Coronary artery (tissue), 2 donors: ENCODE results near the gene SBNO1.

Source experiments
- DNase-seq: peaks from one replicate; pipeline ENCODE4 v3.0.0-alpha.2; 2017; ENCODE audit warnings: low spot score
- H3K27ac ChIP-seq, 2 donors: fragments of 200-600 bp; sonication (generic); one replicate each; pipeline ENCODE4 v1.5.1; 2016 to 2019
- H3K4me3 ChIP-seq: fragments of 200-600 bp; sonication (generic); 2 replicates; pipeline ENCODE4 v1.5.1; 2016; ENCODE audit warnings: mild to moderate bottlenecking, moderate library complexity
- TF ChIP-seq, protein P1 (sequence below): fragments of 200-600 bp; sonication (generic); IDR thresholded peaks from one replicate; pipeline ENCODE4 v1.5.1; 2019; ENCODE audit warnings: antibody characterized with exemption

The SBNO1 gene

DNA sequence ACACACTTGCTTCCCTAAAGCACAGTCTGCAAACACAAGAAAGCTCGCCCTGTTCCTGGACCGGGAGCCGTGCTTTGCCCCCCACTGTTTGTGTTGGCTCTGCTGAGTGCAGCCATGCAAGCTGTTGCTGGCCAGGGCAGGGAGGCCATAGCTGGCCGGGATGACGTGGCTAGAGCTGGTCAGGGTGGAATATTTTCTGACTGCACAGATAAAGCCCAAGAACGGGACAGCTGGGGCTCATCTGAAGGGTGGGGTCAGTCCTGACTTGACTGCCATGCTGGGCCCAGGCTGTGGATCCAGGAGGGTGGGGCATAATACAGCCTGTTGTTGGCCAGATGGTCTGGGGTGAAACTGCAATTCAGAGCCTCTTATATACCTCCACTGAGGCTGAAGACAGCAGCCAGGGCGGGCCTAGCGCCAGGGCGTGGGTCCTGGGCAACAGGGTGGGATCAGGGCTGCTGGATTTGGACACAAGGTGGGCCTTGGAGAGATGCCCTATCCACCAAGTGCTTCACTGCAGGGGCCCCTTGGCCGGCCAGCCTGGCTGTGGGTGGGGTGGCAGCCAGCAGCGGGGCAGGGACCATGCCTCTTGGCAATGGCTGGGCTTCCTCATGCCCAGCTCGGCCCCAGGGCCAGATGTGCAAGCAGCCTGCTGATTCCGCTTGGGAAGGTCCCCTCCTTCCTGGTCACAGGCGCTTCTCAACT lies 34.1 kb upstream of the SBNO1 start:
- TF ChIP-seq, protein P1, sequence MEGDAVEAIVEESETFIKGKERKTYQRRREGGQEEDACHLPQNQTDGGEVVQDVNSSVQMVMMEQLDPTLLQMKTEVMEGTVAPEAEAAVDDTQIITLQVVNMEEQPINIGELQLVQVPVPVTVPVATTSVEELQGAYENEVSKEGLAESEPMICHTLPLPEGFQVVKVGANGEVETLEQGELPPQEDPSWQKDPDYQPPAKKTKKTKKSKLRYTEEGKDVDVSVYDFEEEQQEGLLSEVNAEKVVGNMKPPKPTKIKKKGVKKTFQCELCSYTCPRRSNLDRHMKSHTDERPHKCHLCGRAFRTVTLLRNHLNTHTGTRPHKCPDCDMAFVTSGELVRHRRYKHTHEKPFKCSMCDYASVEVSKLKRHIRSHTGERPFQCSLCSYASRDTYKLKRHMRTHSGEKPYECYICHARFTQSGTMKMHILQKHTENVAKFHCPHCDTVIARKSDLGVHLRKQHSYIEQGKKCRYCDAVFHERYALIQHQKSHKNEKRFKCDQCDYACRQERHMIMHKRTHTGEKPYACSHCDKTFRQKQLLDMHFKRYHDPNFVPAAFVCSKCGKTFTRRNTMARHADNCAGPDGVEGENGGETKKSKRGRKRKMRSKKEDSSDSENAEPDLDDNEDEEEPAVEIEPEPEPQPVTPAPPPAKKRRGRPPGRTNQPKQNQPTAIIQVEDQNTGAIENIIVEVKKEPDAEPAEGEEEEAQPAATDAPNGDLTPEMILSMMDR = no peak
- H3K27ac ChIP-seq = peak overlapping the region; percentile 80 to 94
- H3K4me3 ChIP-seq = peak overlapping the region; percentile 56
- DNase-seq = peak; percentile 95

DNA sequence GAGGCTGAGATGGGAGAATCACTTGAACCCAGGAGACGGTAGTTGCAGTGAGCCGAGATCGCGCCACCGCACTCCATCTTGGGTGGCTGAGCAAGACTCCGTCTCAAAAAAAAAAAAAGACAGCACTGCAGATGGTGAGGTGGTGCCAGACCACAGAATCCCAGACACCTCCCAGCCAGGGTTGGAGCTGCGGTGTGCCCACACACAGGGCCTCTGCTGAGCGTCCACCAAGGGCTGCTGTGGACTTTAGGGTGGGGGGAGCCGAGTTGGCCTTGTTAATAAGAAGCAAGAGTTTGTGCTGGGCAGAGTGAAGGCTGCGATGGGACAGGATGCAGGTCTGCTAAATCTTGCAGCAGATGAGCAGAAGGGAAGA lies 33.5 kb upstream of the SBNO1 start:
- TF ChIP-seq, protein P1 = no peak
- DNase-seq = no peak
- peak overlapping the region; percentile 80 to 94 for H3K27ac ChIP-seq
- H3K4me3 ChIP-seq = peak overlapping the region; percentile 41

DNA sequence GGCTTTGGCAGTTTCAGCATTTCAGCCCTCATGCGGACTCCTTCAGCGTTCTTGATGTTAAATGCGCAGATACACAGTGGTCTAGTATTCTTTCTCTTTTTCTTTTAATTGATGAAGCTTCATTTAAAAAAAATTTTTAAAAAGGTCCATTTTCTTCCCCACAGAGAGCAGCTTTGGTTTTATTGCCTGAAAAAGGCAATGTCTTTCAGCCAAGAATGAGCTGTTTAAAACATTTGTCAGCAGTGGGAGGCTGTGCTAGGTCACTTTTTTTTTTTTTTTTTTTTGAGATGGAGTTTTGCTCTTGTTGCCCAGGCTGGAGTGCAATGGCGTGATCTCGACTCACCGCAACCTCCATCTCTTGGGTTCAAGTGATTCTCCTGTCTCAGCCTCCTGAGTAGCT lies 32.8 kb upstream of the SBNO1 start:
- TF ChIP-seq, protein P1 = no peak
- Histone ChIP-seq H3K4me3 (peak overlapping the region; percentile 33), H3K27ac (peak overlapping the region; percentile 80 to 94)
- no peak for DNase-seq

DNA sequence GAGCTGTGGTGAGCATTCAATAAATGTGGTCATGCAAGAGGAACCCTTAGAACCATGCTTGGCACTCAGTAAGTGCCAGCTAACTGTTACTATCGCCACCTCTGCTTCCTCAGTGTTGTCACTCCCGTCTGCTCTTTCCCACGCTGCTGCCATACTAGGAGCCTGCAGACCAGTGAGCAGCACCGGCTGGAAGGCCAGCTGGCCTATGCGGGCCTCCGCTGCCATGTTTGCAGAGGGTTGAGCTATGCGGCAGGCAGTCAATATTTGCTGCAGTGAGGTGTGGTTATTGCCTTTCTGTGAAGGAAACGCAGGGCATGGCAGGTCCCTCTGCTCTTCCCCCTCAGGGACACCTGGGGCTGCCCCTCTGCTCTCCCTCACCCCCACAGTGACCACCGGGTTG lies 32.3 kb upstream of the SBNO1 start:
- H3K27ac ChIP-seq = peak overlapping the region; percentile 80 to 90
- no peak for DNase-seq
- TF ChIP-seq, protein P1 = no peak
- peak overlapping the region; percentile 33 for H3K4me3 ChIP-seq

DNA sequence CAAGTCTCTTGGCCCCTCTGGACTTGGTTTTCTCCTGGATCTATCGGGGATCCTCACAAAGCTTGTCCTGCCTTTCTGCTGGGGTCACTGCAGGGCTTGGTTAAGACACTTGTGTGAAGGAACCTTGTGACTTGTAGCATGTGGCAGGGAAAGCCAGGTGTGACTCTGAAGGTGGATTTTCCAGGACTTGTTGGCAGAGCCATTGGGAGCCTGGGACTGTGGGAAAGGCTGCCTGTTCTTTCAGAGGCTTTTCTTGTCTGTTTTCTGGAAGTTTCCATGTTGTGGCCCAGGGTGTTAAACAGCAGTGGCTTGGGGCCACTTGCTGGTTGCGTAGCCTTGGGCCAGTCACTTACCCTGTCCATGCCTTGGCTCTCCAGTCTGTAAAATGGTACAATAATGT lies 31.9 kb upstream of the SBNO1 start:
- Histone ChIP-seq H3K27ac (peak overlapping the region; percentile 80 to 90), H3K4me3 (no peak overlapping the region)
- DNase-seq = no peak
- TF ChIP-seq, protein P1 = no peak

DNA sequence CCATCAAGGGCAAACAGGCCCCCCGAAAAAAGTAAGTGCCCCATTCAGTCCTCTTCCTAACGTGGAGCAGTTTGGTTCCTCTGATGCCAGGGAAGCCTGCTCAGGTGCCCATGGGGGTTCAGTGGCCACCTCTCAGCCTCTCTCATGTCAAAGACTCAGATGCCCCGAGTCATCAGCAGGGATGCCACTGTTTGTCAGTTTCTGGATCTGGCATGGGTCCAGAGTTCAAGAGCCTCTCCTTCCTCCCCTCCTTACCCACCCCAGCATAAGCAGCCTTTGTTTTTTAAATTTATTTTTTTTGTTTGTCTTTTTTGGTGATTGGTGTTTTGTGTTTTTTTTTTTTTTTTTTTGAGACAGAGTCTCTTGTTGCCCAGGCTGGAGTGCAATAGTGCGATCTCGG lies 30.6 kb upstream of the SBNO1 start:
- no peak for DNase-seq
- TF ChIP-seq, protein P1 = no peak
- no peak overlapping the region for H3K4me3 ChIP-seq
- peak overlapping the region in 1 of 2 donors; percentile 80 for H3K27ac ChIP-seq

DNA sequence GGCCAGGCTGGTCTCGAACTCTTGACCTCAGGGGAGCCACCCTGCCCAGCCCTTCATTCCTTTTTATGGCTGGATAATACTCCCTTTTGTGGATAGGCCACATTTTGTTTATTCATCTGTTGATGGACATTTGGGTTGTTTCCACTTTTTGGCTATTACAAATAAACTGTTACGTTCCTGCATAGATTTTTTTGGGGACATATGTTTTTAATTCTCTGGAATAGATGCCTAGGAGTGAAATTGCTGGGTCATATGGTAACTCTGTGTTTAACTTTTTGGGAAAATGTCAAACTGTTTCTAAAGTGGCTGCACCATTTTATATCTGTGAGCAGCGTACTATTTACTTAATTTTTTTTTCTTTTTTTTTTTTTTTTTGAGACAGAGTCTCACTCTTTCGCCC lies 29.1 kb upstream of the SBNO1 start:
- no peak for DNase-seq
- TF ChIP-seq, protein P1 = no peak
- Histone ChIP-seq H3K27ac (no peak overlapping the region), H3K4me3 (no peak overlapping the region)
